Activated naive CD8-positive, alpha-beta T cell treated with anti-CD3 and anti-CD28 coated beads, Interleukin-2, amount 50 U/mL, for 16 hours (primary cell): ENCODE measurements around the gene PIM2.
"Not testable (repeated sequence)": the region's sequence is repeated elsewhere in the genome, so short reads cannot be mapped to it uniquely, and the experiment has no call there.

Experiments used
- DNase-seq: peaks from one replicate; pipeline ENCODE4 v3.0.0-alpha.2; 2020; ENCODE audit warnings: low read depth, low spot score

PIM2 gene

DNA sequence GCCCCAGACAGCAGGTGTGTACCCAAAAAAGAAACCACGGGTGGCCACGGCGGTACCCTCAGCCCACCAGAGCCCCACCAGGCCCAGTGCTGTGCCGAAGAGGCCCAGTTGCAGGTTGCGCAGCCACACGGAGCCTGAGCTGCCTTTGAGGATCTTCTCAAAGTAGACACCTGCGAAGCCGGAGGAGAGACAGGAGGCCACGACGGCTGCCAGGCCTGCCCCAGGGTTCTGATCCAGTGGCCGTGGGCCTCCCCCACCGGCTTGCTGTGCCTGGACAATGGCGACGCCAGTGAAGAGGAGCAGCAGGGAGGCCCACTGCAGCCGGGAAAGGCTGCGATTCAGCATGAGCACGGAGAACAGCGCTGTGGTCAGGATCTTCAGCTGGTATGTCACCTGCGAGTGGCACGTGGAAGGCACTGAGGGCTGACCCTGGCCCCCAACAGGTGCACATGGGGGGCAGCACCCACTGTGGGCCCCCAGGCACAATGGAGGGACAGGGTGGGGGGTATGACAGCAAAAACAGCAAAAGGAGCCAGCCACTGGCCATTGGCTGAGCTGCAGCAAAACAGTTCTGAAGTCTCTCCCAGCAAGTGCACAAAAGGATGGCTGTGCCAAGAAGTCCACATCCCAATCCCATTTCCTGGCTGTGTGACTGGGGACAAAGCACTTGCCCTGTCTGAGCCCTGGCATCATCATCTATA, 13.6 kb downstream of the PIM2 start:
- DNase-seq: no peak

DNA sequence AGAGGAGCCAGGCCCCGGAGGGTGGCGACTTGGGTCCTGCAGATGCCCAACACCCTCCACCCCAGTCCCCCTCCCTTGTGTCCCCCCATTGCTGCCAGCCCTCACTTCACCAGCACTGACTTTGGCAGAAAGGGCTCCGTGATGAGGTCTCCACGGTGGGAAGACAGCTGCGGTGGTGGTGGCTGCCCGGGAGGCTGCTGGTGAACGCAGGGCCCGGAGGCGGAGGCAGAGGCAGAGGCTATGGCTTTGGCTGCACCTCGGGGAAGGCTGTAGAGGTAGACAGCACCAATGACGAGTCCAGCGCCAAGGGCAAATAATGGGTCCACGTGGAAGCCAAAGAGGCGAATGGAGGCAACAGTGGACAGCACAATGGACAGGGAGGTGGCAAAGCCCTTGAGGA, 14.2 kb downstream of the PIM2 start:
- no peak for DNase-seq

DNA sequence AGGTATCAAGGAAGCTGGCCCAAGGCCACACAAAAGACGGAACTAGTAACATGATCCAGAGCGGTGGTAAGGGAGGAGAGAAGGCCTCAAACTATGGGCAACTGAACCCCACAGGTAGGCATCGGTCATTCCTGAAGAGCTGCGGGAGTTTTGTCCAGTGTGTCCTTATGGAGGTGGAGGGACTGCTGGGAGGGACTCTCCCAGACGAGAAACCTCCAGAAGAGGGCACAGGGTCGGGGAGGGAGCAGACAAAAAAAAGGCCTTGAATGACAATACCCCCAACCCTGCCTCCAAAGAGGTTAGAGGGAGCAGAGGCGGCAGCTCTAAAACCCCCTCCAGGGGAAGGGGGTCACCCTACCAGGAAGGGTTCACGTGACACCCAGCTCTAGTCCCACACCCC, 14.6 kb downstream of the PIM2 start:
- DNase-seq: no peak

DNA sequence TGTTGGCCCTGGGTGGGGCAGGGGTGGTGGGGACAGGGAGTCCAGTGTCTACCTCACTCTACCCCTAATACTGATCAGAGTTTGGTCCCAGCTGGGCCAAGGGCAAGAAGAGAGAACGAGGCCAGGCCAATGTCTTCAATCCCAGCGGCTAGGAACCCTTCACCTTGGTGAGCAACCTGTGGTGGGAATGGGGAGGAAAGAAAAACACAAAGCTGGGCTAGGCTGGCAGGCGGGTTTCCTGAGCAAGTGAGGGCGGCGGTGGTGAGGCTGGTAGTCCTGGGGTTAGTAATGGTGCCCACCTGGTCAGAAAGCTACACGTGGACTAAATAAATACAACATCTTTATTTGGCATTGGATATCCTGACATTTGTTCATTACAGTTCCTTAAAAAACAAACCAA, 15.5 kb downstream of the PIM2 start:
- no peak for DNase-seq

DNA sequence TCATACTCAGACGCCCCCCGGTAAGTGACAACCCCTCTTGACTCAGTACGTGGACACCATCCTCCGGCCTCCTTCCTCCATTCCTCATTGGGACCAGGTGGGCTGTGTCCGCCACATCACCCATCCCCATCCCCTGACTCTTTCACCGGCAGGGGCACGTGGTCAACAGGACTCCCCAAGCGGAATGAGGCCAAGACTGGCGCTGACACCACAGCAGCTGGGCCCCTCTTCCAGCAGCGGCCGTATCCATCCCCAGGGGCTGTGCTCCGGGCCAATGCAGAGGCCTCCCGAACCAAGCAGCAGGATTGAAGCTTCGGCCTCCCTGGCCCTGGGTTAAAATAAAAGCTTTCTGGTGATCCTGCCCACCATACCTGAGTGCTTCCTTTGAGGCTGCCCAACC, 16.0 kb downstream of the PIM2 start:
- no peak for DNase-seq

DNA sequence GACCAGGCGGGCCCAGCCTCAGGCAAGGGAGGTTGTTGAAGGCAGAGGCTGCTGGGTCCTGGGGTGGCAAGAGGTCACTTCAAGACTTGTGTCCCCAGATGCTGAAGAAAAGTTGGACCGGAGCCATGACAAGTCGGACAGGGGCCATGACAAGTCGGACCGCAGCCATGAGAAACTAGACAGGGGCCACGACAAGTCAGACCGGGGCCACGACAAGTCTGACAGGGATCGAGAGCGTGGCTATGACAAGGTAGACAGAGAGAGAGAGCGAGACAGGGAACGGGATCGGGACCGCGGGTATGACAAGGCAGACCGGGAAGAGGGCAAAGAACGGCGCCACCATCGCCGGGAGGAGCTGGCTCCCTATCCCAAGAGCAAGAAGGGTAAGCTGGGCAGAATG, 16.7 kb downstream of the PIM2 start:
- no peak for DNase-seq

DNA sequence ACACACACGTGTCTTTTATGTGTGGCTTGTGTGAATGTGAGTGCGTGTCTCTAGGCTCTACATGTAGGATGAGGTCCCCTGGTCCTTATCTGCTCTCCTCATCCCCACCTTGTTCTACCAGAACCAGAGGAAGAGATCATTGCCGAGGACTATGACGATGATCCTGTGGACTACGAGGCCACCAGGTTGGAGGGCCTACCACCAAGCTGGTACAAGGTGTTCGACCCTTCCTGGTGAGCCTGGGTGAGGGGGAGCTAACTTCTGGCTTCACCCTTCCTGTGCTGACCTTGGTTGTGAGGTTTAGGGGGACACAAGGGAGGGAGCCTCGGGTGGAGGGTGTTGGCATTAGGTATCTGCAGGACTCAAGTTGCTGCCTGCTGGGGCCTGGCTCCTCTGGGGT, 17.8 kb downstream of the PIM2 start:
- no peak for DNase-seq

DNA sequence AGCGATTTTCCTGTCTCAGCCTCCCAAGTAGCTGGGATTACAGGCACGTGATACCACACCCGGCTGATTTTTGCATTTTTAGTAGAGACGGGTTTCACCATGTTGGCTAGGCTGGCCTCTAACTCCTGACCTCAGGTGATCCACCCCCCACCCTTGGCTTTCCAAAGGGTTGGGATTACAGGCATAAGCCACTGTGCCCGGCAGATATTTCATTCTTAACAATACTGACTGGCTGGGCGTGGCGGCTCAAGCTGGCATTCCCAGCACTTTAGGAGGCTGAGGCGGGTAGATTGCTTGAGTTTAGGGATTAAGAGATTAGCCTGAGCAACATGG, 19.8 kb downstream of the PIM2 start:
- DNase-seq: no peak

DNA sequence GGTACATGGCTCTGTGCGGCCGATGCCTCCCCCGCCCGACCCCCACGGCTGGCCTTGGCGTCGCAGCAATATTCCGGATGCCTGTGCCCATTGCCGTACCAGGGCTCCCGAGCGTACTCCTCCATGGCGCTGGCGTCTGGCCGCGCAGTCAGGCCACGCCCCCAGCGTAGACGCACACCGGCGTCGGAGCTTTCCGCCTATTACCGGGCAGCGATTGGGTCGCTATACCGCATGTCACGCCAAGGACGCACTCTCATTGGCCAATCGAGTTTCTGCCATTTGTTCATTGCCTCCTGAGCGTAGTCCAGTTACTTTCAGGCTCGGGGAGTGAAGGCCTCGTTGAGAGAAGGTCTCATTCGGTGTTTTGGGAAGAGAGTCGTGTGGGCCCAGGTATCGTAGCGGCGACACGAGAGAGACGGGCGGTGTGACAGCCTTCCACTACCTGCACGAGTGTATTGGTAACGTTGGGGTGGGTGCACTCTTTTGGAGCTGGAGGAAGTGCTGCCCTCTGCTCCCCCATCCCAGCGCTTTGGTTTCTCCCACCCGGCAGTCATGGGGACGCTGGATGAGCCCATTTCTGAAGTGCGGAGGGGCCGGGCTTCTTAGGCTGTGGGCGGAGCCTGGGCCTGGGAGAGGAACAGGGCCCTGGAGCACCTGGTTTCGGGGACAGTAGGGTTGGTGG, 21.1 kb downstream of the PIM2 start, which contains the start of the genes PQBP1 and TIMM17B:
TSS of gene PQBP1 (plus strand) at position 306 of the 682 bp plus-strand sequence. CDS start 580 bp downstream, outside the sequence.
TSS of gene TIMM17B (minus strand) at position 144 of the 682 bp plus-strand sequence. CDS start at position 125, 19 bp downstream.
- peak; percentile 63 for DNase-seq

DNA sequence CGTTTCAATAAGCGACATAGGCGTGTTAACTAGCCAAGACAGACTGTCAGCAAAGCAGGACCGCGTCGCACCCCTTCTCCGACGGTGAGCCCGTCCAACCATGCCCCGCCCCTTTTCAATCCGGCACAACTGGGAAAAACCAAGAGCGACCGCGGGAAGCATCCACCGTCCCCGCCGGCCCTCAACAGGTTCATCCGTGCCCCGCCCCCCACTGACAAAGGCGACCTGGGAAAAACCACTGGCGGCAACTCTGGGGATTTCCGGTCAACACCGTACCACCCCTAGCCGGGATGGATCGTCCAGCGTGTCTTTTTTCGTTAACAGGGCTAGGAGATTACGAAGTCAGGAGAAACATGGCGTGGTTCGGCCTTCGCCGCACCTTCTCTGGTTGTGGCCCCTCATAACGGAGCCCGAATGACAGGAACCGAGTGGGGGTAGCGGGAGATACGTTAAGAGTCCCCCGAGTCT, 21.6 kb downstream of the PIM2 start:
- DNase-seq: no peak

DNA sequence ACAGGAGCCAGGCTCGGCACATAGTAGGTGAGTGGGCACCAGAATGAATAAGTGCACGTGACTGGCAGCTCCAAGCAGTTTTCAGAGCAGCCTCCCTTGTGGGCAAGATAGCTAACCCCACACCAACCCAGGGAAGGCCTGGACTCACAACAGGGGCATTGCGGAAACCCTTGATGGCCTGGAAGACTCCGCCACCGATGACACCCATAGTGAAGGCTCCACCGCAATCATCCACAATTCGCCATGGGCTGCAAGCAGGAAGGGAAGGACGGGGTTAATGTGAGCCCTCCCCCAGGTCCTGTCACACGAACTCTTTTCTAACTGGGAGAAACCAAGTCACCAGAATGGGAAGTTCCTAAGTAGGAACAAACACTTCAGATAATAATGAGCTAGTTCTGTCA, 22.2 kb downstream of the PIM2 start:
- no peak for DNase-seq

DNA sequence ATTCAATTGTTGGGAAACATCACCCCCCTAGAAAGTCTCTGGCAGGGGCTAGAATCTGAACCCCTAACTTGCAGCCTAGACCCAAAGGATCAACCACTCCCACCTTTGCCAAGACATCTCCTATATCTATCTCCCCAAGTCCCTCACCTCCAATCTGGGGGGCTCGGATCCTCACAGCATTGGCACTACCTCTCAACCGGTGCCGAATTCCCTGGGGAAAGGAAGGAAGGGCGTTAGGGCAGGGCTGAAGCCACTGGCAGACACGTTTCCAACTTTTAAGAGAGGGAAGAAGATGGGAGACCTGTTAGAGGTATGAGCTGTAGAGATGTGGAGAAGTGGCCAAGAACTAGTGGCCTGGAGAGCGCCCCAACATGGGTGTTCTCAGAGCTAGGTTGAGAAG, 23.9 kb downstream of the PIM2 start:
- no peak for DNase-seq

DNA sequence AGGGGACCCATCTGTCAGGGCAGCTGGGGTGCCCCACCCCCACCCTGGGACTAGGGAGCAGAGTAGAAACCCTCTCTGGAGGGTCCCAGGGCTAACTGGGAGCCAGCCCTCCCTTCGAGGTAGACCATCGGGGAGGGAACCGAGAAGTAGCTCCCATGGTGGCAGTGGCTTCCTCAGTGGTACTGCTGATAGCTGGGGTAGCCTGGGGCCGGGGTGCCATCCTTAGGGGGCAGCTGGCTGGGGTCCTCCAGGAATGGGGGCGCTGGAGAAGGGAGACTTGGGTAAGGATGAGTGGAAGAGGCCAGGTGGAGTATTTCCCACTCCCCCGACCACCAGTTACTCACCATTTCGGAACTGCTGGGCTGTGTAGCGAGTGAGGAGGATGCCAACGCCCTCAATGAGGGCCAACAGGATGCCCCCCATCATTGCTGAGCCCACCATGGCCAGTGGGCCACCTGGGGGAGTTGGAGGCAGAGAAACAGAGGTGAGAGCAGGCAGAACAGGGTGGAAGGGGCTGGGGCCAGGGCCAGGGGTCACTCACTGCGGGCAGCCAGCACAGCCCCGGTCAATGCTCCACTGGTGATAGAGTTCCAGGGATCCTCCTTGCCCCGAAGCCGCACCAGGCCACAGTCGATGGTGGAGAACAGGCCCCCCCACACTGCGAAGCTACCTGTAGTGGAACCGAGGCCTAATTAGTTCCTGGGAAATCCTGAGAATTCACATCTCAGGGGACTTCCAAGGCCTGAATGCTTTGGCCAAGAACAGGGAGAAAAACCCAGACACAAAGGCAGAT, 25.1 kb downstream of the PIM2 start:
- DNase-seq: no peak

DNA sequence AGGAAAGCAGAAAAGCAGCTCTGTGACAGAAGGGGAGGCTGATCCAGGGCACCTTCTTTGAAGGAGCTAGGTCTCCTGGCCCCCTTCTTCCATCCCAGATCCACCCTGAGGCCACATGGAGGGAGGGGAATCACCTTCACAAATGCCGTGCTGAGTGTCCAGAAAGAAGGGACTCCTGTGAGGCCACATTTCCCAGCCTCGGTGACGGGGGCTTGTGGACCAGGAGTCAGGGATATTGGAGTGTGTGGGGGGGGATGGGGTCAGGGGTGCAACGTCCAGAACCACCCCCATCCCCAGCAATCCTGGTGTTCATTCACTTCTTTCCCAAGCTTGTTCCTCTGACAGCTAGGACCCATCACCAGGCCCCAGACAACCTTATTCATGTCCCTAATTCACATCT, 25.9 kb downstream of the PIM2 start:
- DNase-seq: no peak

DNA sequence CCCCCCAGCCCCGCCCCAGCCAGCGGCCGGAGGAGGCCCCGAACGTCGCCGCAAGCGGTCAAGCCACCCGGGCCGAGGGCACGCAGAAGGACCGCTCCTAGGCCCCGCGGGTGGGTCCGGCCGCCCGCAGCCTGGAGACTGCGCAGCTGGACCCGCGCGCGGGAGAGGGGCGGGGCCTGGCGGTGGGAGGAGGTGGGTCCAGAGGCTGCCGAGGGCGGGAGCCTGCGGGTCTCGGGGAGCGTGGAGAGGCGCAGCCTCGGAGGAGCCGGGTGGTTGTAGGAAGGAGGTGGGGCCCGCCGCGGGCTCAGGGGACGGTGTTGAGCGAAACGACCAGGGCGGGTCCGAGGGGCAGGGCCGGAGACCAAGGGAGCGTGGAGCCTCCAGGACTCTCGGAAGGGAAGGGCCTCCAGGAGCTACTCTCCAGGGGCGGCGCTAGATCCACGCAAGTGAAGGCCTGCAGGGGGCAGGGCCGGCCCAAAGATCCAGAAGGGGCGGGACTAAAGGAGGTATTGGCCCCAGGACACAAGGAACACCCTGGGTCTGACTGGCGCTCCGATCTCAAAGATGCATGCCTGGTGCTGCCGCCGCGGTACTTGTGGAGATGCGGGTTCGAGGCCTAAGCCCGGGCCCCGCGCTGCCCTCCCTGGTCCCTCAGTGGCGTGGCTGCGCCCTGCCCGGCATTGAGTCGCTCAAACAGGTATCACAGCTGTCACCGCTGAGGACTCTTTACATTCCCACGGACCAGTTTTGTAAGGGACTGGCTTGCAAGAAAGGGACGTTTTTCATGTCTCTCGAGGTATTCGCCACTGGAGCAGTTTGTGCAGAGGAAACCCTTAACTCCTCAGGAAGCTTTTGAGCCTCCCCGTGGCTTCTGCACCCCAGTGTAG, 27.2 kb downstream of the PIM2 start:
- no peak for DNase-seq

DNA sequence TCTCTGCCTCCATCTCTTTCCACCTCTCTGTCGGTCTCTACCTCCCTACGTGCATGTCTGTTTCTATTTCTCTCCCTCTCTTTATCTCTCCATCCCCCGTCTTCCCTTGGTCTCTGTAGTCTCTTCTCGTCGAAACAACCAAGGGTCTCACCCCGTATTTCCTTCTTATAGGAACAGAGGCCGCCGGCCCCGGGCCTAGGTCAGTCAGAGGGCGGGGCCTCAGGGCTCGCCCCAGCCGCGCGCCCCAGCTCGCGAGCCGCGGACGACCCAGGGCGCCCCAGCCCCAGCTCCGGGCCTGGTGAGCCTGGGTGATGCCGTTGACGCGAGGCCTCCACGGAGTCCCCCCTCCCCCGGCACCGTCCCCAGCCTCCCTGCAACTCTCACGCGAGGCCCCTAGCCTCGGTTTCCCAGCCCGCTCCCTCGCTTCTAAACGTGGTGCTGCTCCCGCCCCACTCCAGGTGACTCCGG, 27.9 kb downstream of the PIM2 start:
- no peak for DNase-seq

DNA sequence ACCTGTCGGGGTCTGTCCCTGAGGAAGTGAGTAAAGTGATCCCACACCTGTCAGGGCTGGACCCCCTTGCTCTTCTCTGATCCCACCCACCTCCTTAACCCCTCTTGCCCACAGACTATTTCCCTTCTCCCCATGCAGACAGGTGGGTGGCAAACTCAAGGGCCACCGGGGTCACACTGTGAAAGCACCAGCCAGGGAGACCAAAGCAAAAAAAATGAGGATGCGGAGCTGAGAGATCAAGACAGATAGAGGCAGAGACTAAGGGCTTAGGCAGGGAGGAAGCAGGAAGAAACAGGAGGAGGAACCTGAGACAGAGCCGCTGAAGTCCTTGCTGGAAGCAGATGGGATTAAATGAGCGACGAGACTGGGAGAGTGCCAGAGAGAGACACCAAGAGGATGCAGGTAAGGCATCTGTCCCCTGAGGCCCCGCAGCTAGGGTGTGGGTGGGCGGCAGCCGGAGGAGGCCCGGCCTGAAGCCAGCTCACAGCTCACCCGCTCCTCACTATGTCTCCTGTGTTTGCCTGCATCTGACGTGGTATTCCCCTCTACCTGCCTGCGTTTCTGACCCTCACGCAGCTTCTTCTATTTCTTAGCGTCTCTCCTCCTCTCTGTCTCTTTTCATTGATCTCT, 28.4 kb downstream of the PIM2 start:
- no peak for DNase-seq

DNA sequence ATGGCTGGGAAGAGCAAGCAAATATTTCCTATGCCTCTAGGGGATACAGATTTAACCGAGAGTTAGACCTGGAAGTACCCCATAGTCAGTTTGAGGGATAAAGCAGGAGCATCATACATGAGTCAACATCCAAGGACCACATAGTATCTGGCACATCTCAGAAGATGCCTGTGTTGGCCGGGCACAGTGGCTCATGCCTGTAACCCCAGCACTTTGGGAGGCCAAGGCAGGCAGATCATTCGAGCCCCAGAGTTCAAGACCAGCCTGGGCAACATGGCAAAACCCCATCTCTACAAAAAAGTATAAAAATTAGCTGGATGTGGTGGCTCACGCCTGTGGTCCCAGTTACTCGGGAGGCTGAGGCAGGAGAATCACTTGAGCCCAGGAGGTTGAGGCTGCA, 32.2 kb downstream of the PIM2 start:
- not testable (repeated sequence) for DNase-seq

DNA sequence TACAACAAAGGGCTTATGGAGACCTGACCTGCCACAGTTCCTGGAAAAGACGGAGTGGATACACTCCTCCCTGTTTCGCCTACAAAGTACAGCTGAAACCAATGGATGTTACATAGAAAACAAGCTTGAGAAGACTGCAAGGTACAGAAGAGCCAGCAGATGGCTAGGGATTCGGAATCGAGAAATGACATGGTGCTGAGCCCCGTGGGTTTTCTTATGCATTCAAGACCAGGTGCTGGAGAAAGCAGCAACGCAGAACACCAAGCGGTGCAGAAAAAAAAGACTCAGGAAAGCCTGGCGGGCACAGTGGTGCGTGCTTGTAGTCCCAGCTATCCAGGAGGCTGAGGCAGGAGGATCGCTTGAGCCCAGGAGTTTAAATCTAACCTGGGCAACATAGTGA, 35.1 kb downstream of the PIM2 start:
- no peak for DNase-seq

DNA sequence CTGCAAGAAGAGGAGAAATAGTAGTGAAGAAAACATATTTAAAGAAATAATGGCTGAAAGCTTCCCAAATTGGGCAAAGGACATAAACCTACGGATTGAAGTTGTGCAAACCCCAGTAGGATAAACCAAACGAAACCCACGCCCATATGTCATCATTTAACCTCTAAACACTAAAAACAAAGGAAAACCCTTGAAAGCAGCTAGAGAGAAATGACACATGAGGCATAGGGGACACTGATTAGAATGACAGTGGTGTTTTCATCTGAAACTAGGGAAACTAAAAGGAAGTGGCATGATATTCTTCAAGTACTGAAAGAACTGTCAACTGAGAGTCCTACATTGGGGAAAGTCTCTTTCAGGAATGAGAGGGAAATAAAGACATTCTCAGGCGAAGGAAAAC, 41.9 kb downstream of the PIM2 start:
- DNase-seq: not testable (repeated sequence)

DNA sequence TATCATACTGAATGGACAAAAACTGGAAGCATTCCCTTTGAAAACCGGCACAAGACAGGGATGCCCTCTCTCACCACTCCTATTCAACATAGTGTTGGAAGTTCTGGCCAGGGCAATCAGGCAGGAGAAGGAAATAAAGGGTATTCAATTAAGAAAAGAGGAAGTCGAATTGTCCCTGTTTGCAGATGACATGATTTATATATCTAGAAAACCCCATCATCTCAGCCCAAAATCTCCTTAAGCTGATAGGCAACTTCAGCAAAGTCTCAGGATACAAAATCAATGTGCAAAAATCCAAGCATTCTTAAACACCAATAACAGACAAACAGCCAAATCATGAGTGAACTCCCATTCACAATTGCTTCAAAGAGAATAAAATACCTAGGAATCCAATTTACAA, 46.8 kb downstream of the PIM2 start:
- not testable (repeated sequence) for DNase-seq
